HEK293 (cell line): Measurements from ENCODE around the gene HS1BP3.
A peak's percentile ranks its signal among the peaks of the same experiment; 100 is the strongest.

Source experiments
- ZBTB21 ChIP-seq: fragments of 450-650 bp; formaldehyde crosslinking; IDR thresholded peaks from 2 replicates; pipeline ENCODE4 v1.5.1; 2017; ENCODE audit warnings: missing biosample characterization, missing genetic modification characterization
- ZNF239 ChIP-seq: fragments of 450-650 bp; formaldehyde crosslinking; IDR thresholded peaks from 2 replicates; pipeline ENCODE4 v1.5.1; 2016; ENCODE audit warnings: missing biosample characterization, missing genetic modification characterization
- ZNF292 ChIP-seq: fragments of 450-650 bp; formaldehyde crosslinking; IDR thresholded peaks from 2 replicates; pipeline ENCODE4 v1.5.1; 2016; ENCODE audit warnings: low read depth, missing biosample characterization, missing genetic modification characterization, borderline replicate concordance
- ZNF335 ChIP-seq: fragments of 450-650 bp; formaldehyde crosslinking; conservative IDR thresholded peaks from 2 replicates; pipeline ENCODE4 v1.5.1; 2016; ENCODE audit warnings: missing biosample characterization, missing genetic modification characterization
- ZNF561 ChIP-seq: fragments of 450-650 bp; IDR thresholded peaks from 2 replicates; pipeline ENCODE4 v1.5.1; 2018; ENCODE audit warnings: missing biosample characterization, missing genetic modification characterization, borderline replicate concordance
- ZNF791 ChIP-seq: fragments of 450-650 bp; formaldehyde crosslinking; IDR thresholded peaks from 2 replicates; pipeline ENCODE4 v1.5.1; 2016; ENCODE audit warnings: missing biosample characterization, missing genetic modification characterization
- TF ChIP-seq, protein P1 (sequence below): fragments of 450-650 bp; formaldehyde crosslinking; IDR thresholded peaks from 2 replicates; pipeline ENCODE4 v1.5.1; 2016; ENCODE audit warnings: missing biosample characterization, missing genetic modification characterization
- TF ChIP-seq, protein P2 (sequence below): fragments of 450-650 bp; formaldehyde crosslinking; IDR thresholded peaks from 2 replicates; pipeline ENCODE4 v1.5.0; 2017; ENCODE audit warnings: missing biosample characterization, missing genetic modification characterization, borderline replicate concordance
- TF ChIP-seq, protein P3 (sequence below): fragments of 450-650 bp; formaldehyde crosslinking; IDR thresholded peaks from 2 replicates; pipeline ENCODE4 v1.5.1; 2016; ENCODE audit warnings: missing biosample characterization, missing genetic modification characterization, borderline replicate concordance
- TF ChIP-seq, protein P4 (sequence below): fragments of 450-650 bp; formaldehyde crosslinking; conservative IDR thresholded peaks from 2 replicates; pipeline ENCODE4 v1.5.1; 2016; ENCODE audit warnings: low read depth, missing biosample characterization, missing genetic modification characterization
- TF ChIP-seq, protein P5 (sequence below): fragments of 450-650 bp; formaldehyde crosslinking; IDR thresholded peaks from 2 replicates; pipeline ENCODE4 v1.5.1; 2016; ENCODE audit warnings: missing biosample characterization, missing genetic modification characterization, low read depth

DNA sequence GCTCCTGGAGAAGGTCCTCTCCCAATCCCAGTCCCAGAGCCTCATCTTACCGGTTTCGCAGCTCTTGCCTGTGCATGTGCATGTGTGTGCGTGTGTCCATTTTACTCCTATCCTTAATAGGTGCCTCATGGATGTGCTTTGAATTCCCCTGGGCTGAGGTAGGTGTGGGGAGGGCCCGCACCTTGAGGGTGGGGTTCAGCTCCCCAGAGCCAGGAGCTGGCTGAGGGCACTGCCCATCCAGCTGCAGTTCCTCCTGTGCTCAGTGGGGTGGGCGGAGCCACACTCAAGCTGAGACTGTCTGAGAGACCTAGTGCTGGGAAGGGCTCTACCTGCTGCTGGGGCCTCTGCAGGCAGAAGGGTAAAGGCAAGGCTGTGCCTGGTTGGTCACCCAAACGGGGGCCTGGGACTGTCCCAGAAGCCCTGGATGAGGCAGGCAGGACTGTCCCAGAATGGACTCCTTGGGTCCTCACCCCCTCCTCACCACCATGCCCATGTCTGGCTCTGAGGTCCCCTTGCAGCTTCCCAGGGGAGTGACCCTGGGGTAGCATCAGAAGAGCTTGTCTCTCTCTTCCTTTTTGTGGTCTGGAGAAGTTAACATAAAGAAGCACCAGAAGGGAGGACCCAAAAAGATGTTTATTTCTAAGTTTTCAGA lies 24.9 kb upstream of the HS1BP3 start:
- TF ChIP-seq ZNF335 (tag by site-specific recombination) (no peak), ZBTB21 (no peak), ZNF791 (tag by site-specific recombination) (no peak), ZNF561 (tag by site-specific recombination) (no peak), ZNF292 (no peak), ZNF239 (no peak)
- TF ChIP-seq, protein P1, sequence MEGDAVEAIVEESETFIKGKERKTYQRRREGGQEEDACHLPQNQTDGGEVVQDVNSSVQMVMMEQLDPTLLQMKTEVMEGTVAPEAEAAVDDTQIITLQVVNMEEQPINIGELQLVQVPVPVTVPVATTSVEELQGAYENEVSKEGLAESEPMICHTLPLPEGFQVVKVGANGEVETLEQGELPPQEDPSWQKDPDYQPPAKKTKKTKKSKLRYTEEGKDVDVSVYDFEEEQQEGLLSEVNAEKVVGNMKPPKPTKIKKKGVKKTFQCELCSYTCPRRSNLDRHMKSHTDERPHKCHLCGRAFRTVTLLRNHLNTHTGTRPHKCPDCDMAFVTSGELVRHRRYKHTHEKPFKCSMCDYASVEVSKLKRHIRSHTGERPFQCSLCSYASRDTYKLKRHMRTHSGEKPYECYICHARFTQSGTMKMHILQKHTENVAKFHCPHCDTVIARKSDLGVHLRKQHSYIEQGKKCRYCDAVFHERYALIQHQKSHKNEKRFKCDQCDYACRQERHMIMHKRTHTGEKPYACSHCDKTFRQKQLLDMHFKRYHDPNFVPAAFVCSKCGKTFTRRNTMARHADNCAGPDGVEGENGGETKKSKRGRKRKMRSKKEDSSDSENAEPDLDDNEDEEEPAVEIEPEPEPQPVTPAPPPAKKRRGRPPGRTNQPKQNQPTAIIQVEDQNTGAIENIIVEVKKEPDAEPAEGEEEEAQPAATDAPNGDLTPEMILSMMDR (tag by site-specific recombination), result peak; percentile 11; the same call in 1 of the 2 replicates
- TF ChIP-seq, protein P2, sequence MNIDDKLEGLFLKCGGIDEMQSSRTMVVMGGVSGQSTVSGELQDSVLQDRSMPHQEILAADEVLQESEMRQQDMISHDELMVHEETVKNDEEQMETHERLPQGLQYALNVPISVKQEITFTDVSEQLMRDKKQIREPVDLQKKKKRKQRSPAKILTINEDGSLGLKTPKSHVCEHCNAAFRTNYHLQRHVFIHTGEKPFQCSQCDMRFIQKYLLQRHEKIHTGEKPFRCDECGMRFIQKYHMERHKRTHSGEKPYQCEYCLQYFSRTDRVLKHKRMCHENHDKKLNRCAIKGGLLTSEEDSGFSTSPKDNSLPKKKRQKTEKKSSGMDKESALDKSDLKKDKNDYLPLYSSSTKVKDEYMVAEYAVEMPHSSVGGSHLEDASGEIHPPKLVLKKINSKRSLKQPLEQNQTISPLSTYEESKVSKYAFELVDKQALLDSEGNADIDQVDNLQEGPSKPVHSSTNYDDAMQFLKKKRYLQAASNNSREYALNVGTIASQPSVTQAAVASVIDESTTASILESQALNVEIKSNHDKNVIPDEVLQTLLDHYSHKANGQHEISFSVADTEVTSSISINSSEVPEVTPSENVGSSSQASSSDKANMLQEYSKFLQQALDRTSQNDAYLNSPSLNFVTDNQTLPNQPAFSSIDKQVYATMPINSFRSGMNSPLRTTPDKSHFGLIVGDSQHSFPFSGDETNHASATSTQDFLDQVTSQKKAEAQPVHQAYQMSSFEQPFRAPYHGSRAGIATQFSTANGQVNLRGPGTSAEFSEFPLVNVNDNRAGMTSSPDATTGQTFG (tag by site-specific recombination), result no peak
- TF ChIP-seq, protein P3, sequence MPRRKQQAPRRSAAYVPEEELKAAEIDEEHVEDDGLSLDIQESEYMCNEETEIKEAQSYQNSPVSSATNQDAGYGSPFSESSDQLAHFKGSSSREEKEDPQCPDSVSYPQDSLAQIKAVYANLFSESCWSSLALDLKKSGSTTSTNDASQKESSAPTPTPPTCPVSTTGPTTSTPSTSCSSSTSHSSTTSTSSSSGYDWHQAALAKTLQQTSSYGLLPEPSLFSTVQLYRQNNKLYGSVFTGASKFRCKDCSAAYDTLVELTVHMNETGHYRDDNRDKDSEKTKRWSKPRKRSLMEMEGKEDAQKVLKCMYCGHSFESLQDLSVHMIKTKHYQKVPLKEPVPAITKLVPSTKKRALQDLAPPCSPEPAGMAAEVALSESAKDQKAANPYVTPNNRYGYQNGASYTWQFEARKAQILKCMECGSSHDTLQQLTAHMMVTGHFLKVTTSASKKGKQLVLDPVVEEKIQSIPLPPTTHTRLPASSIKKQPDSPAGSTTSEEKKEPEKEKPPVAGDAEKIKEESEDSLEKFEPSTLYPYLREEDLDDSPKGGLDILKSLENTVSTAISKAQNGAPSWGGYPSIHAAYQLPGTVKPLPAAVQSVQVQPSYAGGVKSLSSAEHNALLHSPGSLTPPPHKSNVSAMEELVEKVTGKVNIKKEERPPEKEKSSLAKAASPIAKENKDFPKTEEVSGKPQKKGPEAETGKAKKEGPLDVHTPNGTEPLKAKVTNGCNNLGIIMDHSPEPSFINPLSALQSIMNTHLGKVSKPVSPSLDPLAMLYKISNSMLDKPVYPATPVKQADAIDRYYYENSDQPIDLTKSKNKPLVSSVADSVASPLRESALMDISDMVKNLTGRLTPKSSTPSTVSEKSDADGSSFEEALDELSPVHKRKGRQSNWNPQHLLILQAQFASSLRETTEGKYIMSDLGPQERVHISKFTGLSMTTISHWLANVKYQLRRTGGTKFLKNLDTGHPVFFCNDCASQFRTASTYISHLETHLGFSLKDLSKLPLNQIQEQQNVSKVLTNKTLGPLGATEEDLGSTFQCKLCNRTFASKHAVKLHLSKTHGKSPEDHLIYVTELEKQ (tag by site-specific recombination), result no peak
- TF ChIP-seq, protein P4, sequence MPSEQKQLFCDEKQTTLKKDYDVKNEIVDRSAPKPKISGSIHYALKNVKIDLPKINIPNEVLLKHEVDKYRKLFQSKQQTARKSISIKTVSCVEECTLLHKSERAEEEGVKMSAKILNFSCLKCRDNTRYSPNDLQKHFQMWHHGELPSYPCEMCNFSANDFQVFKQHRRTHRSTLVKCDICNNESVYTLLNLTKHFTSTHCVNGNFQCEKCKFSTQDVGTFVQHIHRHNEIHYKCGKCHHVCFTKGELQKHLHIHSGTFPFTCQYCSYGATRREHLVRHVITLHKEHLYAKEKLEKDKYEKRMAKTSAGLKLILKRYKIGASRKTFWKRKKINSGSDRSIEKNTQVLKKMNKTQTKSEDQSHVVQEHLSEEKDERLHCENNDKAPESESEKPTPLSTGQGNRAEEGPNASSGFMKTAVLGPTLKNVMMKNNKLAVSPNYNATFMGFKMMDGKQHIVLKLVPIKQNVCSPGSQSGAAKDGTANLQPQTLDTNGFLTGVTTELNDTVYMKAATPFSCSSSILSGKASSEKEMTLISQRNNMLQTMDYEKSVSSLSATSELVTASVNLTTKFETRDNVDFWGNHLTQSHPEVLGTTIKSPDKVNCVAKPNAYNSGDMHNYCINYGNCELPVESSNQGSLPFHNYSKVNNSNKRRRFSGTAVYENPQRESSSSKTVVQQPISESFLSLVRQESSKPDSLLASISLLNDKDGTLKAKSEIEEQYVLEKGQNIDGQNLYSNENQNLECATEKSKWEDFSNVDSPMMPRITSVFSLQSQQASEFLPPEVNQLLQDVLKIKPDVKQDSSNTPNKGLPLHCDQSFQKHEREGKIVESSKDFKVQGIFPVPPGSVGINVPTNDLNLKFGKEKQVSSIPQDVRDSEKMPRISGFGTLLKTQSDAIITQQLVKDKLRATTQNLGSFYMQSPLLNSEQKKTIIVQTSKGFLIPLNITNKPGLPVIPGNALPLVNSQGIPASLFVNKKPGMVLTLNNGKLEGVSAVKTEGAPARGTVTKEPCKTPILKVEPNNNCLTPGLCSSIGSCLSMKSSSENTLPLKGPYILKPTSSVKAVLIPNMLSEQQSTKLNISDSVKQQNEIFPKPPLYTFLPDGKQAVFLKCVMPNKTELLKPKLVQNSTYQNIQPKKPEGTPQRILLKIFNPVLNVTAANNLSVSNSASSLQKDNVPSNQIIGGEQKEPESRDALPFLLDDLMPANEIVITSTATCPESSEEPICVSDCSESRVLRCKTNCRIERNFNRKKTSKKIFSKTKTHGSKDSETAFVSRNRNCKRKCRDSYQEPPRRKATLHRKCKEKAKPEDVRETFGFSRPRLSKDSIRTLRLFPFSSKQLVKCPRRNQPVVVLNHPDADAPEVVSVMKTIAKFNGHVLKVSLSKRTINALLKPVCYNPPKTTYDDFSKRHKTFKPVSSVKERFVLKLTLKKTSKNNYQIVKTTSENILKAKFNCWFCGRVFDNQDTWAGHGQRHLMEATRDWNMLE (tag by site-specific recombination), result no peak
- TF ChIP-seq, protein P5, sequence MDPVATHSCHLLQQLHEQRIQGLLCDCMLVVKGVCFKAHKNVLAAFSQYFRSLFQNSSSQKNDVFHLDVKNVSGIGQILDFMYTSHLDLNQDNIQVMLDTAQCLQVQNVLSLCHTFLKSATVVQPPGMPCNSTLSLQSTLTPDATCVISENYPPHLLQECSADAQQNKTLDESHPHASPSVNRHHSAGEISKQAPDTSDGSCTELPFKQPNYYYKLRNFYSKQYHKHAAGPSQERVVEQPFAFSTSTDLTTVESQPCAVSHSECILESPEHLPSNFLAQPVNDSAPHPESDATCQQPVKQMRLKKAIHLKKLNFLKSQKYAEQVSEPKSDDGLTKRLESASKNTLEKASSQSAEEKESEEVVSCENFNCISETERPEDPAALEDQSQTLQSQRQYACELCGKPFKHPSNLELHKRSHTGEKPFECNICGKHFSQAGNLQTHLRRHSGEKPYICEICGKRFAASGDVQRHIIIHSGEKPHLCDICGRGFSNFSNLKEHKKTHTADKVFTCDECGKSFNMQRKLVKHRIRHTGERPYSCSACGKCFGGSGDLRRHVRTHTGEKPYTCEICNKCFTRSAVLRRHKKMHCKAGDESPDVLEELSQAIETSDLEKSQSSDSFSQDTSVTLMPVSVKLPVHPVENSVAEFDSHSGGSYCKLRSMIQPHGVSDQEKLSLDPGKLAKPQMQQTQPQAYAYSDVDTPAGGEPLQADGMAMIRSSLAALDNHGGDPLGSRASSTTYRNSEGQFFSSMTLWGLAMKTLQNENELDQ (tag by site-specific recombination), result no peak
